ENCODE data around the gene GRIK5.
"Not testable (repeated sequence)": the region's sequence is repeated elsewhere in the genome, so short reads cannot be mapped to it uniquely, and the experiment has no call there.

GRIK5 gene

DNA sequence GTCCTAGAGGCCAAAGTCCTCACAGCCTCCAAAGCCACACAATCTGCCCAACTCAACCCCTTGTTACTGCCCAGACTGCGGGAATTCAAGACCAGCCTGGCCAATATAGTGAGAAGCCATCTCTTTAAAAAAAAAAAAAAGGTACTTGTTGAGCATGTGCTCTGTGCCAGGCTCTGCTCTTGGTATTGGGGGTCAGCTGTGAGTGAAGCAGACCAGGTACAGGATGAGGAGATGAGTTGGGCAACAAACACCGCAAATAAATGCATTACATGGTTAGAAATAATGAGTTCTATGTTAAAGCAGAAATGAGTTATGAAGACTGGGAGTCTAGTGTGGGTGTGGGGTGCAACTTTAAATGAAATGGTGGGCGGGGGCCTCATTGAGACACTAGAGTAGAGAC, 9.9 kb downstream of the GRIK5 start:
- Histone ChIP-seq H3K27ac (no peak overlapping the region), H3K4me3 (no peak overlapping the region)

DNA sequence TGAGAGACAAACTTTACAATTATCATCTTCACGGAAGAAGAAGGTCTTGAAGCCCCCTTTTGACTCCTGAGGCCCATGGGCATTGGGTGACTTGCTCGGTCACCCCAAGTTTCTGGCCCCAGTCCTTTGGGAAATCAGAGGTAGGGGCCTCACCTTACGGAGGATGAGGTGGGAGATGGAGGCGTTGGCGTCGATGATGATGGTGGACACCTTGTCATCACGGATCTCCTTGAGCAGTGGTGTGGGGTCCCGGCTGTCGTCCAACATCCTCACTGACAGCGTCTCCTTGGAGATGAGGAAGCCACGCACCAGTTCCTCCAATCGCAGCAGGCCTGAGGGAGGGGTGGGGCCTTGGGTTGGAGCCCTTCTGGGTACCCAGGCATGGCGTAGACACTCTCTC, 10.8 kb downstream of the GRIK5 start:
- Histone ChIP-seq H3K4me3 (no peak overlapping the region), H3K27ac (no peak overlapping the region)

DNA sequence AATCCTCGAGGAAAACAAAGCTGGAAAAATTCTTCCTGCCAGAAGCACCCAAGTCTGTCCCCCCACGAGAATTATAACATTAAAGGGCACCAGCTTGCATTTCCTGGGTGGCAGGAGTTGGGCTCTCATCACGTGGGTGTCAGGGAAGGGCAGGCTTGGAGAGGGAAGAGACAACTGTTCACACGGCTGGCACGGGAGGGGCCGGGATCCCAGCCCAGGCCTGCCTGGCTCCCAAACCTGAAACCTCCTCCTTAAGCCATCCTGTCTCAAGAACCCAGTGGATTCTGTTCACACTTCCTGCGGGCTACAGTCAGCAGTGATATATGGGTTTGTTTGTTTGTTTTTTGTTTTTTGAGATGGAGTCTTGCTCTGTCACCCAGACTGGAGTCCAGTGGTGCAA, 12.2 kb downstream of the GRIK5 start:
- Histone ChIP-seq H3K27ac (peak overlapping the region in 1 of 21 experiments; percentile 14), H3K4me3 (no peak overlapping the region)

DNA sequence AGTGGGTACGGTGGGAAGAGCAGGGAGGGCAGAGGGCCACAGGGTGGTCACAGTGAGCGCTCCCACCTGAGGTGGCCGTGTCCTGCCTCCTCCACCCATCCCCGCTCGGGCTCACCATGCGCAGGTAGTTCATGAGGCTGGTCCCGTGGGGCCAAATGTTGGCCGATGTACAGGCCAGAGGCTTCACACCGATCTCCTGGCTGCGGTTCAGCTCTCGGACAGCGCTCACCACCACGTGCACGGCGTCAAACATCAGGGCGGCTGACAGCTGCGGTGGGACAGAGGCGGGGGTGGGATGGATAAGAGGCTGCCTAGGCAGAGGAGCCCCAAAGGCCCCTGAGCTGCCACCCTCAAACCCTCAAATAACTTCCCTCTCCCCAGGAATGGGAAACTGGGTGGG, 15.8 kb downstream of the GRIK5 start:
- Histone ChIP-seq H3K4me3 (no peak overlapping the region), H3K27ac (no peak overlapping the region)

DNA sequence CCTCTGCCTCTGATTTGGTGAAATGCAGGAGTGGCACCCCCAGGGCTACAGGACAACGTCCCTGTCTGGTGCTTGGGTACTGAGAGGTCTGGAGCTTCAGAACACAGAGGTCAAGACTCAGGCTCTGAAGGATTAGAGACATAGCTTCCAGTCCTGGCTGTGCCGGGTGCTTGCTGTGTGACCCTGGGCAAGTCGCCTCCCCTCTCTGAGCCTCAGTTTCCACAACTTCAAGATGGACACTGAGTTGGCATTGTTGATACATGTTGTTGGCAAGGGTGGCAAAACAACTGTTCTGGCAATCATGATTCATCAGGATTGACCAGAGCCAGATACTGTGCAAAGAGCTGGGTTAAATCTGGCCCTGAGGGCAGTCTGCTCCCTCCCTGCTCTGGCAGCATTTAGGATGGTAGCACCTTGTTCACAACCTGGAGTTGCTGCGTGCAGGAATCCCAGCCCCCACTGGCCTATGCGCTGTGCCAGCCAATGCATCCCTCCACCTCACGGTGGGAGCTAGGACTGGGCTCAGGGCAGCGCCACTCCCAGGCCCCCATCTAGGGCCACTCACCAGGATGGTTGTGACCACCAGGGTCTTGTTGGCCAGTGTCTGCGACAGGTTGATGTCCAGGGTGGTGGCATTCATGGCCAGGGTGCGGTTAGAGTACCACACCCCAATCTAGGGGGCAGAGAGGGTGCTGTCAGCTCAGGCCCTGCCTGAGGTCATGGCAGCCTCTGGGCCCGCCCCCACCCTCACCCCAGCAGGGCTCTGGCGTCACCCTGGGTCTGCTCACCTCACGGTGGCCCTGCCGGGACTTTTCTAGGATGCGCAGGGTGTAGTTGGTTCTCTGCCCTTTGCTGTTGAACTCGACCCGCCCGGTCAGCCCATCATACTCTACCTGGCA, 16.7 kb downstream of the GRIK5 start:
- H3K27ac ChIP-seq: peak overlapping the region in 1 of 21 experiments; percentile 78
- no peak overlapping the region for H3K4me3 ChIP-seq

DNA sequence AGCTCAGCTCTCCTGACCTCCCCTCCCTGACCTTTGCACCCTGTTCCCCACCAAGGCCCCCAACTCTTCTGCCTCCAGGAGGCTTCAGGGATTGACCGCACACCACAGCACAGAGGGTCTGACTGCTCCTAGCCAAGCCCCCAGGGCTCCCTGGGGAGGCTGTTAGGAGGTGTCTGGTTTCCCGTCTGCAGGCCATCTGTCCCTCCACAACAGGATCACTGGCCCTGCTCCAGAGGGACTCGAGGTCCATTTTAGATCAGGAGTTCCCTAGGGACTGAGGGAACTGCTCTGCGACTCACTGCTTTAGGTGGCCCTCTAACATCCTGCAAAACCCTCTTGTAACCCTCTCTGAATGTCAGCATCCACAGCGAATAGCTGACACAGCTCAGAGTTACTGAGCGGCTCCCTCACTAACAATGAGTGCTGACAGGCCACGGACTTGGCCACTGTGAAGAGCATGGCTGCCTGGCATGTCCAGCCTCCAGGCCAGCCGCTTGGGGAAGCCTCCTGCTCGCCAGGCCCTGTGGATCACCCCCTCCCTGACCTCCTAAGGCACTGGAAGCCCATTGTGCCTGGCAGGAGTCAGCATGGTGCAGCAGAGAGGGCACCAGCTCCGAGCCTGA, 17.7 kb downstream of the GRIK5 start:
- H3K4me3 ChIP-seq: no peak overlapping the region
- peak overlapping the region in 11 of 21 experiments; percentile 1 to 78 (median 44) for H3K27ac ChIP-seq

DNA sequence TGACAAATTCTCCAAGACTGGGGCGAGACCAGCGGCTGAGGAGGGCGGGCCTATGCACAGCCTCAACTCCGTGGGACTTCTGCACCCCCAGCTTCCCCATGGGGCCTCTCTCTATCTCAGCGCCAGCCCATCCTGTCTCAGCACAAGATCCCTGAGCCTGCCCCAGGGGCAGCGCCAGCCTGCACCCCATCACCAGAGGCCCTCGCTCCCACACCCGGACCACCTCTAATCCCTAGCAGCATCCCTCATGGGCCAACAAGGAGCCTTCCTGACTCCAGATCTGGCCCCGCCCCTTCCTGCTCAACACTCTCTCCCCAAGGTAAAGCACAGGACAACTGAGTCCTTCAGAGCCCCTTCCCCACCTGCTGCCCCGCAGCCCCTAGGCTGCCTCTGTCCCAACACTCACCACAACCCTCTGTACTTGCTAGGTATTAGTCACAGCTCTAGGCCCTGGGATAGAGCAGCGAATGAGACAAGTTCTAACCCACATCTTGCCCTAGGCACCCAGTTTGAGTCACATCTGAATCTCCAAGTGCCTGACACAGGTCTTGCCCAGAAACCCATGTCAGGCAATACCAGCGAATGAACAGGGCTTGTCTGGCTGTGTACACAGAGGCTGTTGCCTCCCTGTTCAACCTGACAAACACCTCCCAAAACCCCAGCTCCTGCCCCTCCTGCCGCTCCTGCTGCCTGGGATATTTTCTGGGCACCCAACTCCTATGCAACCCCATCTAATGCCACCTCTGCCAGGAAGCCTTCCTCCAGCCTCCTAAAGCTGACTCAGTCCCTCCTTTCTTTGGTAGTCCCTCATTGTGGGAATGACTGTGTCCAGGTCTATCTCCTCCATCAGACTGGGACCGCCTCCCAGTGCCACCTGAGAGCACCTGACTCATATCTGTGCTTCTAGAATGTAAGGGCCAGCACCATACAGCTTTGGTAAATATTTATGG, 18.6 kb downstream of the GRIK5 start:
- Histone ChIP-seq H3K4me3 (no peak overlapping the region), H3K27ac (peak overlapping the region in 13 of 21 experiments; percentile 8 to 78 (median 52))

DNA sequence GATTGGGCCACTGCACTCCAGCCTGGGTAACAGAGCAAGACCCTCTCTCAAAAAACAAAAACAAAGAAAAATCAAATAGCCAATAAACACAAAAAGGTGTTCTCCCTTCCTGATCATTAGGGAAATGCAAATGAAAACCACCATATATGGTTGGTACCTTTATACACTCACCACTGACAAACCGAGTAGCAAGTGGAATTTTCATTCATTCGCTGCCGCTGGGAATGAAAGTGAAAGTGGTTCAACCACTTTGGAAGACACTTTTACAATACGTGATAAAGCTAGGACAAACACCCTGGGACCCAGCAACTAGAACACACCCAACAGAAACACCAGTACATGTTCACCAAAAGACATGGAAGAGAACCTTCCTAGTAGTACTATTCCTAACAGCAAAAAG, 21.0 kb downstream of the GRIK5 start:
- Histone ChIP-seq H3K27ac (peak overlapping the region in 1 of 21 experiments; percentile 1), H3K4me3 (peak overlapping the region in 1 of 7 experiments; percentile 5)

DNA sequence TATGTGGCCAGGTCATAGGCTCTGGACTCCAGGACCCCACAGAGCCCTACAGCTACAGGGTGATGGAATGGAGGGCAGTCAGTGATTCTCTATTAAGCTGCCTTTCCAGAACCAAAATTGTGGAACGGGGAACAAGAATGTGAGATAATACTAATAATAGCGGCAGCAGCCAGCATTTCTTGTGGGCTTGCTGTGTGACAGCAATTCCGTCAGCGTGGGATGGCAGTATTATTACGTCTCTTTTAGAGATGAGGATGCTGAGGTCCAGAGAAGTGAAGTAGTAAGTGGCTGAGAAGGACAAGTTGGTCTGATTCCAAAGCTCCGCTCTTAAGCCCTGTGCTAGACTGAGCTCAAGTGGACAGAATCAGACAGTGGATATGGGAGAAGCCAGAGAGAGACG, 24.4 kb downstream of the GRIK5 start:
- H3K27ac ChIP-seq: no peak overlapping the region
- H3K4me3 ChIP-seq: no peak overlapping the region

DNA sequence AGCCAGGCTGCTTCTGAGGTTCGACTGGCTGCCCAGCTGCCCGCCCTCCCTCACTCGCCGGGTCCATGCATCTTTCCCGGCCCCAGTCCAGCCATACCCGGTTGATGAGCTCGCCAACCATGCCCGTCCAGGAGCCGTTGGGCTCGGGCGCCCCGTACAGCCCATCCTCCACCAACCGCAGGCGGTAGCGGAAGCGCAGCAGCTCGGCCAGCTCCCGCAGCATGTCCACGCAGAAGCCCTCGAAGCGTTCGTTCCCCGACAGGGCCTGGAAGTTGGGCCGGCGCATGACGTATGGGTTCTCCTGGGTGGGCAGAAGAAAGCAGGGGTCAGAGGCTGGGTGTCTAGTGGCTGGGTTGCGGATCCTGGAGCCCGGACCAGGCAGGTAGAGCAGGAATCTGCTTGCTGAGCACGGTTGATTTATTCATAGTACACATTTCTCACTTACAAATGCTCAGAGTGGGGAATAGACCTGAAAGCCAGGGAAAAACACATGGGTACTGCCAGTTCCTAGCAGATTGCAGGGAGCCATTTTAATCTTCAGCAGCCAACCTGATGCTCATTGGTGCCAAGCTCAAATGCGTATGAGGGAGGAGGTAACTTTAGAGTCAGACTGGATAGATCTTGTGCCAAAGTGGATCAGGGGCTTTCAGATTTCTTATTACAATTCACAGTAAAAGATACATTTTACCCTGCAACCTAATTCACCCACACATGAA, 27.4 kb downstream of the GRIK5 start:
- Histone ChIP-seq H3K27ac (no peak overlapping the region), H3K4me3 (no peak overlapping the region)

DNA sequence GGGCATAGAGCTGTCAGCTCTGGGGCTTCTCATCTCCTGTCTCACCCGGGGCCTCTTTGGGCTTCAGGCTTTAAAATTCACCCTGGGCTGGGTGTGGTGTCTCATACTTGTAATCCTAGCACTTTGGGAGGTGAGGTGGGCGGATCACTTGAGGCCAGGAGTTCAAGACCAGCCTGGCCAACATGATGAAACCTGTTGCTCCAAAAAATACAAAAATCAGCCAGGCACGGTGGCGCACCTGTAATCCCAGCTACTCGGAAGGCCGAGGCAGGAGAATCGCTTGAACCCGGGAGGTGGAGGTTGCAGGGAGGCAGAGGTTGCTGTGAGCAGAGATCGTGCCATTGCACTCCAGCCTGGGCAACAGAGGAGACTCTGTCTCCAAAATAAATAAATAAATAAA, 29.5 kb downstream of the GRIK5 start:
- H3K27ac ChIP-seq, H3K4me3 ChIP-seq: not testable (repeated sequence)

DNA sequence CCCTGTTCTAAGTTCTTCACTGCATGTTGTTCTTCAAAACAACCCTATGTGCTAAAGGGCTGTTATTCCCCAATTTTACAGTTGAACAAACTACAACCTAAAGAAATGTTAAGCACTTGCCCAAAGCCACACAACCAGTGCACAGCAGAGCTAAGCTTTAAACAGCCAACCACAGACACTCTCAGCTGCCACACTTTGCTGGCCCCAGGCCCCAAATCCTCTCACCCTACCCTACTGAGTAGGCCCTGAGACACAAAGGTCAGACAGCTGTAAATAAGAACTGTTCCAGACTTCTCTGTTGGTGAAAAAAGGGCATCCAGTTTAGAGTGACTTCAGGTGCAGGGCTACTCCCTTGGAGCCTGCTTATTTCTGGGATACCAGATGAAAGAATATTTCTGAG, 30.0 kb downstream of the GRIK5 start:
- no peak overlapping the region for H3K27ac ChIP-seq
- H3K4me3 ChIP-seq: no peak overlapping the region

DNA sequence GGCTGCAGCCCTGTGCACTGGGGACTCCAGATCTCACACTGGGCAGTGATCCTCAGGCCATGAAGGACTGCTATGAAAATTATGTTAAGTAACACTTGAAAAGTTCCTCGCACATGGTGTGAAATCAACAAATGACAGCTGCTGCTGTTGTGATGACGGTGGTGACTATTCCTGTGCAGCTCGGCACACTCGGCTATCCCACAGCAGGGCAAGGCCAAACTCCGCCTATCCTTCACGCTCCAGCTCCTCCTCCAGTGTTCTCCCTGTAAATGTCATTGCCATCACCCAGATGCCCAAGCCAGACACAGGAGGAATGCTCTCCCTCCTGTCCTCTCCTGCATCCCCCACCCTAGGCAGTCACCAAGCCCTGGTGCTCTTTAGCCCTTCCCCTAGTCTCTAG, 31.3 kb downstream of the GRIK5 start:
- Histone ChIP-seq H3K27ac (no peak overlapping the region), H3K4me3 (no peak overlapping the region)

DNA sequence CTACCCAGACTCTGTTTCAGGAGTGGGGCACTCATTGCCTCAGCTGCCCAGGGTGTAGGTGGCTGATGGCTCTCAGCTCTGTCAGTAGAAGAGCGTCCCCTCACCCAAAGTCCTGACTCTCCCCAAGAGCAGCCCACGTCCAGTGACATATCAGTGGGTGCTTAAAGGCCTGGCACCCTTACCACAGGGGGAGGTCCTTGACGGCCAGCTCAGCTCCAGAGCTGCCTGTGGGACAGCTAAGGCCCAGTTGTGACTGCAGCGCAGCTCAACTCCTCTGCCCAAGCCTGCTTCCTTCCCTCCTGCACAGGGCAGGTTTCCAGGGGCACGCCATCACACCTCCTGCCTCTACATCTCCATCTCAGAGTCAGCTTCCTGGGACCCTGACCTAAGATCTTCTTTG, 32.4 kb downstream of the GRIK5 start:
- Histone ChIP-seq H3K4me3 (no peak overlapping the region), H3K27ac (no peak overlapping the region)

DNA sequence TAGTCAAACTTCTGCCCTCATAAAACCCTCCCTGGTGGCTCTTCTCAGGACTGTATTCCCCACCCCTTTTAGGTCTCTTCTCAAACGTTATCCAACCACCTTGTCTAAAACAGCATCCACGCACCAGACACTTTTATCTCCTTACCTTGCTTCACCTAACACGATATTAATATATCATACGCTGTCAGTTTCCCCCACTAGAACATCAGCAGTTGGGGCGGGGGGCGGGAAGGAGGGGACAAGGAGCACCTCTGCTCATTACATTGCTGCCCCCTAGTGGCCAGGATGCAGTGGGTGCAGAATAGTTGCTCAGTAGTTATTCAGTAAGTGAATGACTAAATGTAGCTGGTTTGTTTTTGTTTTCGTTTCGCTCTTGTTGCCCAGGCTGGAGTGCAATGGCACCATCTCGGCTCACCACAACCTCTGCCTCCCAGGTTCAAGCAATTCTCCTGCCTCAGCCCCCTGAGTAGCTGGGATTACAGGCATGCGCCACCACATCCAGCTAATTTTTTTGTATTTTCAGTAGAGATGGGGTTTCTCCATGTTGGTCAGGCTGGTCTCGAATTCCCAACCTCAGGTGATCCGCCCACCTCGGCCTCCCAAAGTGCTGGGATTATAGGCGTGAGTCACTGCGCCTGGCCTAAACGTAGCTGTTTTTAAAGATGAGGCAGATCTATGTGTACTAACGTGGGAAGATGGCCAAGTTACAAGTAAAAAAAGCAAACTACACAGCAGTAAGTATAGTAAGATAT, 35.2 kb downstream of the GRIK5 start:
- not testable (repeated sequence) for H3K27ac ChIP-seq
- H3K4me3 ChIP-seq: peak overlapping the region in 1 of 7 experiments; percentile 2

DNA sequence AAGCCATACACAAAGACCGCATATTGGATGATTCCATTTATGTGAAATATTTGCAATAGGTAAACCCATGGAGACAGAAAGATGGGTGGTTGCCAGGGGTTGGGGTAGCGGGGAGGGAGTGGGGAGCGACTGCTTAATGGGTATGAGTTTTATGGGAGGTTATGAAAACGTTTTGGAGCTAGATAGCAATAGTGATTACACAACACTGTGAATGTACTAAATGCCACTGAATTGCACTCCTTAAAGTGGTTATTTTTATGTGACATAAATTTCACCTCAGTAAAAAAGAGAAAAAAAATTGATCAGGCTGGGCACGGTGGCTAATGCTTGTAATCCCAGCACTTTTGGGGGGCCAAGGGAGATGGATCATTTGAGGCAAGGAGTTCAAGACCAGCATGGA, 36.6 kb downstream of the GRIK5 start:
- no peak overlapping the region for H3K27ac ChIP-seq
- no peak overlapping the region for H3K4me3 ChIP-seq

DNA sequence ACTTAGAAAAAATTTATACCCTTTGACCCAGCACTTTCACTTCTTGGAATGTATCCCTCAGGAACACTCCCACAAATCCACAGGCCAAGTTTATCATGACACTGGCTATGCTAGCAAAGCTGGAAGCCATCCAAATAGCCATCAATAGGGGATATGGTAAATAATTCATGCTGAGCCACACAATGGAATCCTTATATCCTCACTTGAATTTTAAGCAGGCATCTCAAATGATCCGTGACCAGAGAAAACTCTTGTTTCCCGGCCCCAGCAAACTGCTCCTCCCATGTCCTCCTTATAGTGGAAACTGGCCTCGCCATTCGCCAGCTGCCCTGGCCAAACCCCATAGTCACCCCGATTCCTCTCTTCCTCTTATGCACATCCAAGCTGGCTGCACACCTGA, 37.6 kb downstream of the GRIK5 start:
- no peak overlapping the region for H3K27ac ChIP-seq
- H3K4me3 ChIP-seq: no peak overlapping the region

DNA sequence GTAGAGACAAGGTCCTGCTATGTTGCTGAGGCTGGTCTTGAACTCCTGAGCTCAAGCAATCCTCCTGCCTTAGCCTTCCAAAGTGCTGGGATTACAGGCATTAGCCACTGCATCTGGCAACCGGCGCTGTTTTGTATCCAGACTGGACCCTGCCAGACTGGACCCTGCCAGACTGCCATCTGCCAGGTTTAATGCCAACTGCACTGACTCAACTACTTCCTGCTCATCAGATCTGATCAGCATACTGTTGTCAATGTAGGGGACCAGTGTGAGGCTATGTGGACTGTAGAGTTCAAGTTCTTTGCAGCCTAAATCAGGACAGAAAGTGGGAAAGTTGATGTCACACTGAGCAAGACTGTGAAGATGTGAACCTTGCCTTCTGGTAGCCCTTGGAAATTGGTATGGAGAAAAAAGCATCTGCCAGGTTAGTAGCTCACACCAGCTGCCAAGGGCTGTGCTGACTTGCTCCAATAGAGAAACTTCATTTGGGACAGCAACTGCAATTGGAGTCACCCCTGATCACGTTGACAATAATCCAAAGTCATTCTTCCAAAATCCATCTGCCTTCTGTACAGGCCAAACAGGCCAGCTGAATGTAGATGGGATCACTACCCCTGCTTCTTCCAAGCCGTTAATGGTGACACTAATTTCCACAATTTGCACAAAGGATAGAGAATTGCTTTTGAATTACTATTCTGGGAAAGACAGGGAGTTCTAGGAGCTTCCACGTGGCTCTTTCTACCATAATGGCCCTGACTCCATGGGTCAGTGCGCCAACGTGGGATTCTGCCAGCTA, 39.2 kb downstream of the GRIK5 start:
- no peak overlapping the region for H3K4me3 ChIP-seq
- H3K27ac ChIP-seq: no peak overlapping the region
